Astrocyte of the spinal cord (primary cell): Measurements from ENCODE around the gene APOBEC3B.
"Not testable (repeated sequence)": the region's sequence is repeated elsewhere in the genome, so short reads cannot be mapped to it uniquely, and the experiment has no call there.

Experiments
- DNase-seq: peaks from one replicate; pipeline ENCODE4 v3.0.0; 2011; ENCODE audit warnings: low read depth, low spot score
- H3K4me3 ChIP-seq: 2 replicates; pipeline ENCODE4 v1.5.1; 2011; ENCODE audit warnings: low read depth, mild to moderate bottlenecking, low read length, moderate library complexity
- CTCF ChIP-seq: IDR thresholded peaks from 2 replicates; pipeline ENCODE4 v1.5.1; 2012; ENCODE audit warnings: low read depth, mild to moderate bottlenecking, low read length, inconsistent platforms
- in situ Hi-C: cut with HindIII; loops from 2 replicates; pipeline ENCODE4 v1.10.0; 2017; ENCODE audit warnings: low sequenced_read_pairs

Gene APOBEC3B

DNA sequence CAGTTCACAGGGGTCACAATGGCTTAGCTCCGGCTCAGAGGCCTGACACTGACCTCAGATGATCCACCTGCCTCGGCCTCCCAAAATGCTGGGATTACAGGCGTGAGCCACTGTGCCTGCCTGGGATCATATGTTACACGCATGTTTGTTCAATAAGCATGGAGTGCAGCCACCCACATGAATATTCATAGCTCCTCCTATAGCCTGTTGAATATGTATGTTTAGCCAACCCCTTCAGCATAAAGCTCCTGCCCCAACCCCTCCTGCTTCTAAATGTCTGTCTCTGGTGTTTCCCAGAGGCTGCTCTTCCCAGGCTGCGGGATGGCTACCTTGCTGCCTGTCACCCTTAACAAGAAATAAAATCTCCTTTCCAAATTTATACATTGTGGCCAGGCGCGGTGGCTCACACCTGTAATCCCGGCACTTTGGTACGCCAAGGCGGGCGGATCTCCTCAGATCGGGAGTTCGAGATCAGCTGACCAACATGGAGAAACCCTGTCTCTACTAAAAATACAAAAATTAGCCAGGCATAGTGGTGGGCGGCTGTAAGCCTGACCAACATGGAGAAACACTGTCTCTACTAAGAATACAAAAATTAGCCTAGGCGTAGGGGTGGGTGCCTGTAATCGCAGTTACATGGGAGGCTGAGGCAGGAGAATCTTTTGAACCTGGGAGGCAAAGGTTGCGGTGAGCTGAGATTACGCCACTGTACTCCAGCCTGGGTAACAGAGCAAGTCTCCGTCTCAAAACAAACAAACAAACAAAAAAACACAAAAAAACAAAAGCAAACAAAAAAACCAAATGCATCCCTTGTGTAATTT is 57.4 kb downstream of the APOBEC3B start:
- no peak for DNase-seq
- TF ChIP-seq CTCF, result no peak
- no peak overlapping the region for H3K4me3 ChIP-seq
- in situ Hi-C loops, result no loop called here

- DNase-seq, result not testable (repeated sequence)
- H3K4me3 ChIP-seq, result peak overlapping the region; percentile 56
Observed at GRCh38 chr22:39040155-39040537, 58.0 kb downstream of the APOBEC3B start.

GRCh38 chr22:39040538-39041296 is 58.6 kb downstream of the APOBEC3B start, which contains the start of gene APOBEC3F:
TSS of gene APOBEC3F (plus strand) at chr22:39040864. CDS start at chr22:39040961, 97 bp downstream.
- TF ChIP-seq CTCF, result peak; percentile 3
- in situ Hi-C loops, result not testable (repeated sequence)
- peak; percentile 39 for DNase-seq
- peak within 1 kb of the TSS; percentile 56 for H3K4me3 ChIP-seq

More at GRCh38 chr22:39040155-39040537, 58.0 kb downstream of the APOBEC3B start:
- in situ Hi-C loops, result not testable (repeated sequence)

DNA sequence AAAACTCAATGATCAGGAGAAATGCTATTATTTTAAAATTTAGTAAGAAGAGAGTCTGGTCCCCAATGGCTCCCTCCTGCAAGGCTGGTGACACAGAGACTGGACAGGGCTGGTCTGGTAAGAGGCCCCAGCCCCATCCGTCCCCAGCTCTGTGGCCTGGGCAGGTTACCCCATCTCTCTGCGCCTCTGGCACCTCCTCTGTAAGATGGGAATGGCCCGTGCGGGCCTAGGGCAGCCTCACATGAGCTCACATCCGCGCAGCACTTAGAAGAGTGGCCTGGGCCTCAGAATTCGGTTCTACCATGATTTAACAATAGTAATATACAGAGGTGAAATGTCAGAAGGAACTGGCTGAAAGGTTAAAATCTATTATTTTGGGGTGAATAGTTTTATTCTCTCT is 59.8 kb downstream of the APOBEC3B start:
- H3K4me3 ChIP-seq, result no peak overlapping the region
- no peak for TF ChIP-seq CTCF
- in situ Hi-C loops, result no loop called here
- DNase-seq, result no peak
